Trophoblast cell (in vitro differentiated cells and primary cell): ENCODE results near the gene PAX1. TPM values are rescaled to one million over a fixed set of nuclear protein-coding genes. Genes with fewer than 3 reads are reported as not detected.

ENCODE experiments used
- DNase-seq, 2 donors: peaks; one replicate each; pipeline ENCODE4 v3.0.0-alpha.2; 2016
- H2AFZ ChIP-seq: 2 replicates; pipeline ENCODE4 v1.6.1; 2013; ENCODE audit warnings: low read length, moderate library complexity, mild to moderate bottlenecking; ENCODE audit not compliant: insufficient read depth, poor library complexity
- H2AK5ac ChIP-seq: 2 replicates; pipeline ENCODE4 v1.6.1; 2013; ENCODE audit warnings: mild to moderate bottlenecking, low read length
- H2BK120ac ChIP-seq: 2 replicates; pipeline ENCODE4 v1.6.1; 2013; ENCODE audit warnings: low read length, mild to moderate bottlenecking, moderate library complexity; ENCODE audit not compliant: insufficient read depth, poor library complexity
- H2BK12ac ChIP-seq: 2 replicates; pipeline ENCODE4 v1.6.1; 2013; ENCODE audit warnings: mild to moderate bottlenecking, low read length, moderate library complexity
- H2BK5ac ChIP-seq: 2 replicates; pipeline ENCODE4 v1.6.1; 2013; ENCODE audit warnings: low read length, low read depth, moderate library complexity, mild to moderate bottlenecking; ENCODE audit not compliant: poor library complexity
- H3K14ac ChIP-seq: 2 replicates; pipeline ENCODE4 v1.6.1; 2013; ENCODE audit warnings: mild to moderate bottlenecking, low read length
- H3K18ac ChIP-seq: 2 replicates; pipeline ENCODE4 v1.6.1; 2013; ENCODE audit warnings: mild to moderate bottlenecking, low read length
- H3K23ac ChIP-seq: 2 replicates; pipeline ENCODE4 v1.6.1; 2013; ENCODE audit warnings: low read length
- H3K27ac ChIP-seq: 2 replicates; pipeline ENCODE4 v1.5.1; 2013; ENCODE audit warnings: low read depth, mild to moderate bottlenecking, inconsistent platforms, low read length, moderate library complexity
- H3K27me3 ChIP-seq: 2 replicates; pipeline ENCODE4 v1.6.1; 2013; ENCODE audit warnings: inconsistent platforms, mild to moderate bottlenecking, low read length, moderate library complexity; ENCODE audit not compliant: insufficient read depth
- H3K36me3 ChIP-seq, 2 experiments: 1 replicate in 1 of 2; 2 replicates in 1 of 2; pipeline ENCODE4 v1.6.1; 2013; ENCODE audit warnings: low read length in 2 of 2, mild to moderate bottlenecking in 2 of 2, moderate library complexity in 1 of 2; ENCODE audit not compliant: insufficient read depth in 2 of 2, control insufficient read depth in 1 of 2
- H3K4ac ChIP-seq: 2 replicates; pipeline ENCODE4 v1.6.1; 2013; ENCODE audit warnings: low read depth, mild to moderate bottlenecking, low read length, moderate library complexity
- H3K4me1 ChIP-seq, 2 experiments: 1 replicate in 1 of 2; 2 replicates in 1 of 2; pipeline ENCODE4 v1.6.1; 2013; ENCODE audit warnings: low read length in 2 of 2, mild to moderate bottlenecking in 2 of 2, moderate library complexity in 1 of 2; ENCODE audit not compliant: insufficient read depth in 2 of 2, control insufficient read depth in 1 of 2
- H3K4me2 ChIP-seq: 2 replicates; pipeline ENCODE4 v1.6.1; 2013; ENCODE audit warnings: inconsistent platforms, mild to moderate bottlenecking, low read length, moderate library complexity
- H3K4me3 ChIP-seq: 2 replicates; pipeline ENCODE4 v1.5.1; 2013; ENCODE audit warnings: mild to moderate bottlenecking, low read depth, low read length, inconsistent platforms
- H3K79me1 ChIP-seq: one replicate; pipeline ENCODE4 v1.6.1; 2013; ENCODE audit warnings: low read length
- H3K79me2 ChIP-seq: 2 replicates; pipeline ENCODE4 v1.6.1; 2013; ENCODE audit warnings: low read length, mild to moderate bottlenecking; ENCODE audit not compliant: control insufficient read depth, insufficient read depth, poor library complexity
- H3K9ac ChIP-seq: 2 replicates; pipeline ENCODE4 v1.6.1; 2013; ENCODE audit warnings: mild to moderate bottlenecking, low read length
- H3K9me3 ChIP-seq: 2 replicates; pipeline ENCODE4 v1.6.1; 2013; ENCODE audit warnings: low read depth, mild to moderate bottlenecking, control low read depth, inconsistent platforms, low read length; ENCODE audit not compliant: insufficient read depth
- H4K12ac ChIP-seq: 2 replicates; pipeline ENCODE4 v1.6.1; 2013; ENCODE audit warnings: low read depth, mild to moderate bottlenecking, low read length, moderate library complexity
- H4K8ac ChIP-seq: 2 replicates; pipeline ENCODE4 v1.6.1; 2013; ENCODE audit warnings: low read depth, mild to moderate bottlenecking, low read length, moderate library complexity
- H4K91ac ChIP-seq: one replicate; pipeline ENCODE4 v1.6.1; 2013; ENCODE audit warnings: low read depth, mild to moderate bottlenecking, low read length, moderate library complexity
- WGBS: extraction: QIAGEN DNeasy Blood & Tissue Kit; methylation state at CpG from one replicate; pipeline ENCODE4 v1.1.7; 2013; ENCODE audit warnings: missing lambda C conversion rate; ENCODE audit not compliant: insufficient read length, insufficient coverage; ENCODE audit errors: extremely low coverage; 5-methylcytosine and 5-hydroxymethylcytosine counted together
- polyA plus RNA-seq: library from polyadenylated mRNA; stranded (reverse); fragments of 200-250 nt; gene quantifications from 2 replicates; pipeline ENCODE4 v1.2.3, GENCODE V29; 2013

Gene PAX1
- polyA plus RNA-seq: 0.03 TPM in 1 of 2 replicates, not detected in the other

GRCh38 chr20:21705575-21706260, at the start of gene PAX1:
PAX1 (plus strand) TSS chr20:21705664; CDS start chr20:21705713, 49 bp downstream.
- no peaks in the 10 kb centered on the region for H3K79me1 ChIP-seq
- H3K9ac ChIP-seq: no peak within 1 kb of the TSS
- no peak within 1 kb of the TSS for H3K23ac ChIP-seq
- DNase-seq: no peak
- H2AFZ ChIP-seq: no peak within 1 kb of the TSS
- no peak within 1 kb of the TSS for H4K91ac ChIP-seq
- no peak within 1 kb of the TSS for H2BK5ac ChIP-seq
- no peak within 1 kb of the TSS for H4K12ac ChIP-seq
- no CpG with 5 or more reads among the region's 73 CpGs for WGBS
- H3K9me3 ChIP-seq: peaks cover 7% of the 10 kb centered on the region
- no peak within 1 kb of the TSS for H3K4me3 ChIP-seq
- no peak within 1 kb of the TSS for H3K27ac ChIP-seq
- H3K79me2 ChIP-seq: no peaks in the 10 kb centered on the region
- peaks cover 3 to 6% of the 10 kb centered on the region in 2 experiments for H3K4me1 ChIP-seq
- no peak within 1 kb of the TSS for H3K4ac ChIP-seq
- H2AK5ac ChIP-seq: no peak within 1 kb of the TSS
- no peaks in the 10 kb centered on the region for H3K36me3 ChIP-seq
- H2BK120ac ChIP-seq: no peak within 1 kb of the TSS
- H2BK12ac ChIP-seq: no peak within 1 kb of the TSS
- peaks cover 93% of the 10 kb centered on the region for H3K27me3 ChIP-seq
- no peak within 1 kb of the TSS for H3K14ac ChIP-seq
- H4K8ac ChIP-seq: no peak within 1 kb of the TSS
- H3K18ac ChIP-seq: no peak within 1 kb of the TSS
- H3K4me2 ChIP-seq: peak within 1 kb of the TSS; percentile 81

- Histone ChIP-seq H3K9me3 (no peaks in the 10 kb centered on the region), H4K8ac (no peak overlapping the region), H2AFZ (no peak overlapping the region), H3K27ac (no peak overlapping the region), H3K79me1 (no peaks in the 10 kb centered on the region), H3K9ac (no peak overlapping the region), H2BK12ac (no peak overlapping the region), H3K4me2 (no peak overlapping the region), H3K4me3 (no peak overlapping the region), H3K18ac (no peak overlapping the region), H4K12ac (no peak overlapping the region), H3K23ac (no peak overlapping the region), H2AK5ac (no peak overlapping the region), H3K79me2 (no peaks in the 10 kb centered on the region), H2BK5ac (no peak overlapping the region), H3K4ac (no peak overlapping the region), H3K27me3 (no peaks in the 10 kb centered on the region), H4K91ac (no peak overlapping the region), H3K36me3 (no peaks in the 10 kb centered on the region), H2BK120ac (no peak overlapping the region), H3K4me1 (peaks cover 0 to 2% of the 10 kb centered on the region in 2 experiments), H3K14ac (no peak overlapping the region)
- WGBS: no CpG with 5 or more reads among the region's 7 CpGs
- peak; percentile 12 to 40 for DNase-seq
Measured at GRCh38 chr20:21656308-21657067, 49.0 kb upstream of the PAX1 start.

- no CpG with 5 or more reads among the region's 8 CpGs for WGBS
Measured at GRCh38 chr20:21661488-21662055, 43.9 kb upstream of the PAX1 start.

GRCh38 chr20:21663465-21663864, 42.0 kb upstream of the PAX1 start:
- Histone ChIP-seq H3K79me2 (no peaks in the 10 kb centered on the region), H2AFZ (no peak overlapping the region), H3K14ac (no peak overlapping the region)

More at GRCh38 chr20:21661488-21662055, 43.9 kb upstream of the PAX1 start:
- Histone ChIP-seq H3K79me1 (no peaks in the 10 kb centered on the region), H3K79me2 (no peaks in the 10 kb centered on the region), H3K14ac (no peak overlapping the region), H3K4ac (no peak overlapping the region), H3K9me3 (no peaks in the 10 kb centered on the region), H2AFZ (no peak overlapping the region), H3K27me3 (no peaks in the 10 kb centered on the region), H2AK5ac (no peak overlapping the region), H2BK120ac (no peak overlapping the region), H3K4me1 (no peaks in the 10 kb centered on the region), H3K23ac (peak overlapping the region; percentile 46), H4K12ac (no peak overlapping the region), H2BK12ac (no peak overlapping the region), H3K36me3 (no peaks in the 10 kb centered on the region), H3K9ac (no peak overlapping the region), H3K27ac (no peak overlapping the region), H4K91ac (no peak overlapping the region), H3K4me3 (no peak overlapping the region), H3K4me2 (no peak overlapping the region), H4K8ac (no peak overlapping the region), H3K18ac (no peak overlapping the region), H2BK5ac (no peak overlapping the region)
- DNase-seq: no peak

More at GRCh38 chr20:21663465-21663864, 42.0 kb upstream of the PAX1 start:
- Histone ChIP-seq H3K4me2 (no peak overlapping the region), H2BK120ac (no peak overlapping the region), H3K18ac (no peak overlapping the region), H3K9me3 (no peaks in the 10 kb centered on the region), H3K36me3 (no peaks in the 10 kb centered on the region), H4K12ac (no peak overlapping the region), H3K79me1 (no peaks in the 10 kb centered on the region), H4K91ac (no peak overlapping the region), H2BK12ac (no peak overlapping the region), H3K23ac (no peak overlapping the region), H3K9ac (no peak overlapping the region), H3K27me3 (no peaks in the 10 kb centered on the region), H3K27ac (no peak overlapping the region), H3K4me3 (no peak overlapping the region), H3K4me1 (no peaks in the 10 kb centered on the region), H2BK5ac (no peak overlapping the region), H4K8ac (no peak overlapping the region), H3K4ac (no peak overlapping the region), H2AK5ac (no peak overlapping the region)
- no CpG with 5 or more reads among the region's 2 CpGs for WGBS
- no peak for DNase-seq
